HFF-Myc (cell line): Measurements from ENCODE around the gene ATP5ME.

Experiments used
- DNase-seq: peaks from one replicate; pipeline ENCODE4 v3.0.0-alpha.2; 2011; ENCODE audit warnings: low read depth; ENCODE audit errors: extremely low read depth
- H3K4me3 ChIP-seq: replicated peaks from 2 replicates; pipeline ENCODE4 v1.5.1; 2011; ENCODE audit warnings: low read depth, mild to moderate bottlenecking, control low read depth, low read length
- CTCF ChIP-seq: IDR thresholded peaks from 2 replicates; pipeline ENCODE4 v1.5.1; 2012; ENCODE audit warnings: mild to moderate bottlenecking, low read depth, low read length, control low read depth; ENCODE audit errors: missing control alignments

ATP5ME gene

GRCh38 chr4:625631-626161 is 48.4 kb downstream of the ATP5ME start:
- H3K4me3 ChIP-seq: no peak overlapping the region
- no peak for DNase-seq
- no peak for TF ChIP-seq CTCF

GRCh38 chr4:624705-625590 is 49.1 kb downstream of the ATP5ME start, which contains the start of gene PDE6B:
Gene PDE6B (plus strand): TSS chr4:625573. CDS start chr4:625627, 54 bp downstream.
- no peak for TF ChIP-seq CTCF
- no peak within 1 kb of the TSS for H3K4me3 ChIP-seq

GRCh38 chr4:623914-624566 is 50.0 kb downstream of the ATP5ME start:
- no peak for DNase-seq

More at GRCh38 chr4:624705-625590, 49.1 kb downstream of the ATP5ME start, which contains the start of gene PDE6B:
- no peak for DNase-seq

GRCh38 chr4:622996-623913 is 50.8 kb downstream of the ATP5ME start:
- no peak for TF ChIP-seq CTCF
- DNase-seq: no peak
- H3K4me3 ChIP-seq: no peak overlapping the region

More at GRCh38 chr4:623914-624566, 50.0 kb downstream of the ATP5ME start:
- no peak for TF ChIP-seq CTCF
- H3K4me3 ChIP-seq: no peak overlapping the region
